ENCODE data around the gene TMEM25. TPM values are rescaled to one million over a fixed set of nuclear protein-coding genes. Genes with fewer than 3 reads are reported as not detected.
A peak's percentile ranks its signal among the peaks of the same experiment; 100 is the strongest.

The TMEM25 gene
- total and polyA plus RNA-seq, 2 of the 13 experiments (the other 11 are each of a cell fraction or from before 2014, with no cell fraction given): 7.5 to 17.2 TPM

DNA sequence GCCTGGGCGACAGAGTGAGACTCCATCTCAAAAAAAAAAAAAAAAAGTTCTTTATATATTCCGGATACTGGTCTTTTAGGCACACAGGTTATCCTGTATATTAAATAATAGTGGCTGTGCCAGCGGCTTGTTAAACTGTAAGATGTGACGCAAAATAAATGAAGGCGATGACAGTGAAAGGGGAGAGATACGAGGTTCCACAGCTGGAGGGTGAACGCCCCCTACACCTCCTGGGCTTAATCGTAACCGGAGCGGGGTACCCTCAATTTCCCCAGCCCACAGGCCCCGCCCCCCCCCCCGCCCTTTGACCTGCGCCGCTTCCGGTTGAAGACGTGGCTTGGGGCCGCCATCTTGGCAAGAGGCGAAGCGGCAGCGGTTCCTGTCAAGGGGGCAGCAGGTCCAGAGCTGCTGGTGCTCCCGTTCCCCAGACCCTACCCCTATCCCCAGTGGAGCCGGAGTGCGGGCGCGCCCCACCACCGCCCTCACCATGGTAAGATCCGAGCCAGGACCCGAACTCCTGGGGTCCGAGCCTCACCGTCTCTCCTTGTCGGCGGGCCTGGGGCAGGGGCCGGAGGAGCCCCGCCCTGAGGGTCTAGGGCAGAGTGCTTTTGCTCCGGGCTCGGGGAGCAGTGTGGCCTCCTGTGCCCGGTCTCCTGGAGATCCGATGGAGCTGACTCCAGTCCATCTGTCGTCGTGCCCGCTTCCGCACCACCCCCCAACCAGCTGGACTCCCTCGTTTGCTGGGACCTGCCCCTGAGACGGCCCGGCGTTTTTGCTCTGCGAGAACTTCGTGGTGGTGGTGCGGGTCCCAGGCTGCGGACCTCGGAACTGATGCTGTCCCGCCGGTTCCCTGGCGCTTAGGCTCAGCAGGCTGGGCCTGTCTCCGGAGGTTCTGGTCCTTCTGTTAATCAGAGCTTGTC is 41.3 kb downstream of the TMEM25 start, which contains the start of gene ARCN1 (continued):
- TF ChIP-seq, protein P1, sequence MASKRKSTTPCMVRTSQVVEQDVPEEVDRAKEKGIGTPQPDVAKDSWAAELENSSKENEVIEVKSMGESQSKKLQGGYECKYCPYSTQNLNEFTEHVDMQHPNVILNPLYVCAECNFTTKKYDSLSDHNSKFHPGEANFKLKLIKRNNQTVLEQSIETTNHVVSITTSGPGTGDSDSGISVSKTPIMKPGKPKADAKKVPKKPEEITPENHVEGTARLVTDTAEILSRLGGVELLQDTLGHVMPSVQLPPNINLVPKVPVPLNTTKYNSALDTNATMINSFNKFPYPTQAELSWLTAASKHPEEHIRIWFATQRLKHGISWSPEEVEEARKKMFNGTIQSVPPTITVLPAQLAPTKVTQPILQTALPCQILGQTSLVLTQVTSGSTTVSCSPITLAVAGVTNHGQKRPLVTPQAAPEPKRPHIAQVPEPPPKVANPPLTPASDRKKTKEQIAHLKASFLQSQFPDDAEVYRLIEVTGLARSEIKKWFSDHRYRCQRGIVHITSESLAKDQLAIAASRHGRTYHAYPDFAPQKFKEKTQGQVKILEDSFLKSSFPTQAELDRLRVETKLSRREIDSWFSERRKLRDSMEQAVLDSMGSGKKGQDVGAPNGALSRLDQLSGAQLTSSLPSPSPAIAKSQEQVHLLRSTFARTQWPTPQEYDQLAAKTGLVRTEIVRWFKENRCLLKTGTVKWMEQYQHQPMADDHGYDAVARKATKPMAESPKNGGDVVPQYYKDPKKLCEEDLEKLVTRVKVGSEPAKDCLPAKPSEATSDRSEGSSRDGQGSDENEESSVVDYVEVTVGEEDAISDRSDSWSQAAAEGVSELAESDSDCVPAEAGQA (IDR thresholded peaks at IDR 0.05; ENCODE audit: low read depth): peak; percentile 74; the same call in 1 of the 2 replicates
- TF ChIP-seq, protein P1 (CRISPR knock-in tag; IDR thresholded peaks at IDR 0.05; ENCODE audit: borderline replicate concordance): no peak
- TF ChIP-seq, protein P2, sequence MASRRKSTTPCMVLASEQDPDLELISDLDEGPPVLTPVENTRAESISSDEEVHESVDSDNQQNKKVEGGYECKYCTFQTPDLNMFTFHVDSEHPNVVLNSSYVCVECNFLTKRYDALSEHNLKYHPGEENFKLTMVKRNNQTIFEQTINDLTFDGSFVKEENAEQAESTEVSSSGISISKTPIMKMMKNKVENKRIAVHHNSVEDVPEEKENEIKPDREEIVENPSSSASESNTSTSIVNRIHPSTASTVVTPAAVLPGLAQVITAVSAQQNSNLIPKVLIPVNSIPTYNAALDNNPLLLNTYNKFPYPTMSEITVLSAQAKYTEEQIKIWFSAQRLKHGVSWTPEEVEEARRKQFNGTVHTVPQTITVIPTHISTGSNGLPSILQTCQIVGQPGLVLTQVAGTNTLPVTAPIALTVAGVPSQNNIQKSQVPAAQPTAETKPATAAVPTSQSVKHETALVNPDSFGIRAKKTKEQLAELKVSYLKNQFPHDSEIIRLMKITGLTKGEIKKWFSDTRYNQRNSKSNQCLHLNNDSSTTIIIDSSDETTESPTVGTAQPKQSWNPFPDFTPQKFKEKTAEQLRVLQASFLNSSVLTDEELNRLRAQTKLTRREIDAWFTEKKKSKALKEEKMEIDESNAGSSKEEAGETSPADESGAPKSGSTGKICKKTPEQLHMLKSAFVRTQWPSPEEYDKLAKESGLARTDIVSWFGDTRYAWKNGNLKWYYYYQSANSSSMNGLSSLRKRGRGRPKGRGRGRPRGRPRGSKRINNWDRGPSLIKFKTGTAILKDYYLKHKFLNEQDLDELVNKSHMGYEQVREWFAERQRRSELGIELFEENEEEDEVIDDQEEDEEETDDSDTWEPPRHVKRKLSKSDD (CRISPR knock-in tag; IDR thresholded peaks at IDR 0.05; ENCODE audit: low read depth): no peak
- no peak for TF ChIP-seq ZNF17 (CRISPR knock-in tag; IDR thresholded peaks at IDR 0.05)
- peak; percentile 53; the same call in 1 of the 2 replicates for TF ChIP-seq ZSCAN21 (CRISPR knock-in tag; IDR thresholded peaks at IDR 0.05; ENCODE audit: borderline replicate concordance)
- no peak for TF ChIP-seq CEBPG (CRISPR knock-in tag; IDR thresholded peaks at IDR 0.05)
- peak; percentile 32; the same call in 1 of the 2 replicates for TF ChIP-seq ZNF451 (CRISPR knock-in tag; IDR thresholded peaks at IDR 0.05)
- TF ChIP-seq NONO (IDR thresholded peaks at IDR 0.05): no peak
- peak; percentile 37 for TF ChIP-seq NONO (CRISPR knock-in tag; conservative IDR thresholded peaks at IDR 0.05)
- TF ChIP-seq SMAD9 (CRISPR knock-in tag; IDR thresholded peaks at IDR 0.05): peak; percentile 81
- peak; percentile 85 for TF ChIP-seq BRD4 (CRISPR knock-in tag; IDR thresholded peaks at IDR 0.05)
- TF ChIP-seq ZNF501 (CRISPR knock-in tag; IDR thresholded peaks at IDR 0.05): peak; percentile 52; the same call in 1 of the 2 replicates
- TF ChIP-seq RFXAP (CRISPR knock-in tag; IDR thresholded peaks at IDR 0.05; ENCODE audit: borderline replicate concordance): 0 out of 2 replicates have a peak, but pooled peaks have one; percentile 68
- no peak for TF ChIP-seq SCMH1 (CRISPR knock-in tag; IDR thresholded peaks at IDR 0.05; ENCODE audit: borderline replicate concordance)
- TF ChIP-seq, protein P3, sequence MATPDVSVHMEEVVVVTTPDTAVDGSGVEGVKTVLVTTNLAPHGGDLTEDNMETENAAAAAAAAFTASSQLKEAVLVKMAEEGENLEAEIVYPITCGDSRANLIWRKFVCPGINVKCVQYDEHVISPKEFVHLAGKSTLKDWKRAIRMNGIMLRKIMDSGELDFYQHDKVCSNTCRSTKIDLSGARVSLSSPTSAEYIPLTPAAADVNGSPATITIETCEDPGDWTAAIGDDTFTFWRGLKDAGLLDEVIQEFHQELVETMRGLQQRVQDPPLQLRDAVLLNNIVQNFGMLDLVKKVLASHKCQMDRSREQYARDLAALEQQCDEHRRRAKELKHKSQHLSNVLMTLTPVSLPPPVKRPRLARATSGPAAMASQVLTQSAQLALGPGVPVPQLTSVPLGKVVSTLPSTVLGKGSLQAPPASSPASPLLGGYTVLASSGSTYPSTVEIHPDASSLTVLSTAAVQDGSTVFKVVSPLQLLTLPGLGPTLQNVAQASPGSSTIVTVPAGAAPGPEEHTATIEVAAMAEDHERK (CRISPR knock-in tag; IDR thresholded peaks at IDR 0.05; ENCODE audit: low read depth): no peak
- TF ChIP-seq EHMT2 (IDR thresholded peaks at IDR 0.05; ENCODE audit: borderline replicate concordance, low read depth, low read length): no peak

Data from HepG2 (cell line).